HG03442 (cell line): ENCODE measurements around the gene TMEM107.

Experiments
- ATAC-seq: cut with Tn5 transposase; IDR thresholded peaks from one replicate; pipeline ENCODE4 v1.9.1; 2021; ENCODE audit warnings: mild to moderate bottlenecking, moderate library complexity; ENCODE audit not compliant: unreplicated experiment

Gene TMEM107

DNA sequence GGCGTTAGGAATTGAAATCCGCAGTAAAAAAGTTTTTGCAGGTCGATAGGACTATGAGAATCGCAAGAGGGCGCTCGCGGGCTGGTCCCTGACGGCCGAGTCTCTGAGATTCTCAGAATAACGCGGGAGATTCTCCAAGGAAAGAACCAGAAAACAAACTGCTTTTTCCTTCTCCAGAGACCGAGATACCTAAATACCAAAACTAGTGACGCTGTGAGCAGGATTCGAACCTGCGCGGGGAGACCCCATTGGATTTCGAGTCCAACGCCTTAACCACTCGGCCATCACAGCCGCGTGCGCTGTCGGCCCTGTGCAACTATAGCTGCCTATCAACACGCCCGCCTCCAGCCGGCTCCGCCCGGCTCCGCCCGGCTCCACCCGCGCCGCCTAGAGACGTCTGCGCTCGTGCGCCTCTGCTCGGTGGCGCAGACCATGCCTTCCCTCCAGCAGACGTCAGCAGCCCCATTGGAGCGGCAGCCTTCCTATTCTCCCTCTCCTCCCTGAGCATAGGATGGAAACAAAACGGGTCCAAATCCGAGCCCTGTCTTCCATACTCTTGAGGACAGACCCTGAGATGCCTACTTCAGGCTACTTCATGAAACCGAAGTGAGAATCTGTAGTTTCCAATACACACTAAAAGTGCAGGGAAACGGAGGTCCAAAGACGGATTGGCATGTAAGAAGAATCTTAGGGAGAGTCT, 37.4 kb downstream of the TMEM107 start:
- peak; percentile 81 for ATAC-seq

DNA sequence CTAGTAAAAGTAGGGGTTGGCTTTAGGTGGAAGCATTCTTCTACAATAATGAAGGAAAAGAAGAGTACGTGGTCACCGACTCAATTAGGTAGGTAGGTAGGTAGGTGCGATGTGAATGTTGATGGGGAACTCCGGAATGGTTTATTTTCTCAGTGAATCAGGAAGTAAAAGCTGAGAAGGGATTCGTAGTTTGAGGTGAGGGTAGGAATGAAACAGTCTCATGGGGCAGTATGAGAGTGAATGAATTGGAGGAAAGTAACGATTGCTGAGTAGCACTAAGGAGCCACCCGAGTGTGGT, 37.9 kb downstream of the TMEM107 start:
- ATAC-seq: no peak

- ATAC-seq: no peak
Measured at GRCh38 chr17:8137645-8138373, 38.4 kb downstream of the TMEM107 start.

- ATAC-seq: no peak
Measured at GRCh38 chr17:8133941-8134340, 42.2 kb downstream of the TMEM107 start.

GRCh38 chr17:8133399-8133798, 42.8 kb downstream of the TMEM107 start:
- ATAC-seq: no peak

- ATAC-seq: no peak
Measured at GRCh38 chr17:8131844-8132441, 44.2 kb downstream of the TMEM107 start.

DNA sequence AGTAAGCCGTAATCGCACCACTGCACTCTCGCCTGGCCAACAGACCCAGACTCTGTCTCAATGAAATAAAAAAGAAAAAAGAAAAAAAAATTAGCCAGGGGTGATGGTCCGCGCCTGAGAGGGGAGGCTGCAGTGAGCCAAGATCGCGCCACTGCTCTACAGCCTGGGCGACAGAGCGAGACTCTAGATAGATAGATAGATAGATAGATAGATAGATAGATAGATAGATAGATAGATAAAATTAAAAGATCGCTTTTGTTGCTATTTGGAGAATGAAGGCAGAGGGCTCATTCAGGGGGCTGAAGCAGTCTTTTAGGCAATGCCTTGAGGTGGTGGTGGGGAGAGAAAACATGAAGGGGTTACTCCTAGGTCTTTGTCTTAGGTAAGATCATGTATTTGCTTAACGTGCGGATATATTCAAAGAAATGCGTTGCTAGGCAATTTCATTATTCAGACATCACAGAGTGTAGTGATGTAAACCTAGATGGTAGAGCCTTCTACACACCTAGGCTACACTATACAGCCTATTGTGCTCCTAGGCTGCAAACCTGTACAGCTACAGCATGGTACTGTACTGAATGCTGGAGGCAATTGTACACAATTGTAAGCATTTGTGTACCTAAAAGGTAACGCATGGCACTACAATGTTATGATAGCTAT, 47.9 kb downstream of the TMEM107 start:
- no peak for ATAC-seq

DNA sequence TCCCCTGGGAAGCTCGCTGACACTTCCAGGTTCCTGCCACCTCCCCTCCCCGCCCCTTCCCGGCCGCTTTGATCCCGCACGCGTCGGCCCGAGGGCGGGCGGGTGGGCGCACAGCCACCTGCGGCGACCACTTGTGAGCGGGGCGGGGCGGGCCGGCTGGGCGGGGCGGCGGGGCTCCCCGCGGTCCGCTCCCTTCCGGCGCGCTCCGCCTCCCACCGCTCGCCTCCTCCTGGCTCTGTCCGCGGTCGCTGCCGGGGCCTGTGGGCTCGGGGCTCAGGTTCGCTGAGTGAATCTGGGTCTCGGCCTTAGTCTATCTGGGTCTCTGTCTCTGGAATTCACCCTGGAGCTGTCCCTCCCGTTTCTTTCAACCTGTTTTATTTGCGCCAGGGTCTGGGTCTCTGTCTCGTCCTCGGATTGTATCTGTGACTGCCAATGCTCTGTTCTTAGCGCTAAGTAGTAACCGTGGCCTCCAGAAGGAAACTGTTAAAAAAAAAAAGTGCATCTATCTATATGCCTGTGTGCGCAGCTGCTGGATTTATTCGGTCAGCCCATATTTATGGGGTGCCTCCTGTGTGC, 49.6 kb downstream of the TMEM107 start:
- ATAC-seq: no peak

GRCh38 chr17:8125947-8126490, 50.2 kb downstream of the TMEM107 start:
- no peak for ATAC-seq

DNA sequence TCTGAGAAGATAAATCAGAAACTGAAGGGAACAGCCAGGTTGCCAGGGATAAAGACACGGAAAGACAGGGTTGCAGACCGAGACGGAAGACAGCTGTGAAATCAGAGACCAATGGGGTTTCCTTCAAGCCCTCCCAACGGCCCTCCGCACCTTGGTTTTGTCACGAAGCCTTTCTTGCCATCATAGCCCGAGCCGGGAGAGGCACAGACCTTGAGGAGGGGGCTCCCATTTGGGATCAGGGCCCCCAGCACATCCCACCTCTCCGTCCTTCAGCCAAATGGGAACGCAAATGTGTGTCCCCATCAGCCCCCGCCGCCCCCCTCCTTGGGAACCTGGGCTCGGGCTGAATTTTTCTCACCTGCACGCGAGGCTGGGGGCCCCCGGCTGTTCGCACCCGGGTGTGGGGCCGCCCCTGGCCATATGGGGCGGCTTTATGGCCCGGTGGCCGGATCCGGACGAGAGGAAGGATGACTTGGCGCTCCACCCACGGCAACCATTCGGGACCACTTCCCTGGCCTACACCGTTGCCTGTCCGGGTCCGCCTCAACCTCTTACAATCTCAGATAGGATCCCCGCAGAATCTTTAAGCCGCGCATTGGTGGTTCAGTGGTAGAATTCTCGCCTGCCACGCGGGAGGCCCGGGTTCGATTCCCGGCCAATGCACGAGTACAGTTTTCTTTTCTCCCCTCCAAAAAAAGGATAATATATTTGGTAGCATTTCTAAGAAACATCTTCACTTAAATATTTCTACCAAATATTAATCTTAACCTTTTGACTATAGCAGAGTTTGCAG, 50.8 kb downstream of the TMEM107 start:
- no peak for ATAC-seq

DNA sequence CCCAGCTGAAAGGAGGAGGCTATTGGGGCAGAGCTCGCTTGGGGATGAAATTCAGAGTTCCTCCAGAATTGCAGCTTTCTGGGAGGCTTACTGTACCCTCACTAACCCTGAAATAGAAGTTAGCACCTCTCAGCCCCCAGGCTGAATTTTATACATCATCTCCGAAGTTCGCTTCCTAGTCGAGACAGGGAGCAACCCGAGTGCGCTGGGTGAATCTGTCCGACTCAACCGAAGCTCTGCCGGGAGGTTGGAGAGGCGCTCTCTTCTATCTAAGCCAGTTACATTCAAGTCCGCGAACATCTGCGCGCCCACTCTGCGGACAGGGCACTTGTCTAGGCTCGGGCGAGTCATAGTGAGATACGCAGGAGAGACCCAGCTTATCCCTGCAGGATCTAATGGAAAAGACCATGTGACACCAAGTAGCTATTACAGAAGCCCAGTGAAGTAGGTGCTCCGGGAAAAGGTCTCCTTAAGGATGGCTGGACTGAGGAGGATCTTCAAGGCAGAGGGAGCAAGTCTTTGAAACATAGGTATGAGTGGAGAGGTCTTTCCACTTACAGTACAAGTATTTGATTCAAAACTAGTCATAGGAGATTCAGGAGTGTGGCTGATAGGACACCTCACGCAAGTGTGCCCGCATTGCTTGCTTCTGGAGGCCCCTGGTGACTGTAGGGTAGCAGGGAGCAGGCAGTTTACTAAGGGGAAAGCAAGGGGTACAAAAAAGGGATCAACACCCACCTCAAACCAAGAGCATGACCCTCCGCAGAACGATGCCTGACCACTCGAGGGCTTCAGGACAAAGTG, 51.6 kb downstream of the TMEM107 start:
- ATAC-seq: no peak

DNA sequence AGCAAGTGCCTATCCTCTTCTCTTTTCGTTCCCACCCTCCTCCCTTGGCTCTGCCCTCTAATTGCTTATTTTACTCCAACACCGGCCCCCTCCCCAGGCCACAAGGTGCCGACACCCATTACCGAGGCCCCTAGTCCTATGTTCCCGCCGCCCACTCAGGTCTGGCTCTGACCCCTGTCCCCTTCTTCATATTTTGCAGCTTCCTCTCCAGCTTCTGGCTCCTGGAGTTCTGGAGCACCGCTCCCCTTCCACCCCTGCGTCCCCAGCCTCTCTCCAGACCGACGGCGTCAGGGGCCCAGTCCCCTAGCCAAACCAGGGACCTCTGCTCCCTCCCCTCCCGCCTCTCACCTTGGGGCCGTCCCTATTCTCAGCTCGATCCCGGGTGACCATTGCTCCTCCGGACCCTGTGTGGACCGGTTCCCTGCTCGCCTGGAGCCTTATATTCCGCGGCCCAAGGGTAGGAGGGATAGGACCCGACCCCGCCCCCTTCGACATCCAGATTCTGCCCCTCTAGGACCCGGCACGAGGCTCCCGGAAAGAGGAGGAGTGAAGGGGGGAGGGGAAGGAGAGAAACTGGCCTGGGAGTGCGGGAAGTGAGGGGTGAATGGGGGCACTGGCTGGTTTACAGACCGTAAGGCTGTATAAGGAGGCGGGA, 52.4 kb downstream of the TMEM107 start, which contains the start of gene HES7:
Gene HES7 (minus strand): TSS at position 412 of the 655 bp plus-strand sequence. CDS start 22 bp downstream, at position 390.
- ATAC-seq: no peak

DNA sequence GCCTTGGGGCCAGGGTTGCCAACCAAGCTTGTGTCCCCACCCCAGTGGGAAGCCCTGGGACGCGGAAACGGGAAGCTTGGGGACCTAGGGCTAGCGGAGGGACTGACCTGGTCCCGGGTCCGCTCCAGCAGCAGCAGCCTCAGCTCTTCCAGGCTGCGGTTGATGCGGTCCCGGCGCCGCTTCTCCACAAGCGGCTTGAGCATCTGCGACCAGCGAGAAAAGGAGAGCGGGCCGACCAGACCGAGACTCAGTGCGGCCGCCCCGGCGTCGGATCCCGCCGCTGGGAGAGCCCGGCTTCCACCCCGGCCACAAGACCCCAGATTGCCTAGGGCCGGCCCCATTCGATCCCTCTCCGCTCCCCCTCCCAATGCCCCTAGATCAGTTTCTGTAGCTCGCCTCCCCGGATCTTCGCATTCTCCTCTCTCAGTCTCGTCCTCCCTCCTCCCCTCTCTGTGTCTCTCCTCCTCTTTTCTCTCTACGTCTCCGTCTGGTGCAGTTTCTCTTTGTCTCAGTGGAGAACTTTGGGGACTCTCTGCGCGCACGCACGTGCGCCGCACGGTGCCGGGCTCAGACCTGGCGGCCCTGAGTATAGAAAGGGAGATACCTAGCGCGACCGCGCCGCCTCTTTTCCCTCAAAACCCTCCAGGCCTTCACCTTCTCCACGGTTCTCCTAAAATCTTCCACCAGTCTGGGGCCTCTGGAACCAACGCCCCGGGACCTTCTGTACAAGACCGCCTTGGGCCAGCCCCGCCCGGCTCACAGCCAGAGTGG, 53.1 kb downstream of the TMEM107 start:
- ATAC-seq: no peak
